Endometrium (tissue), 2 donors: ENCODE measurements around the gene PTPN11.

Source experiments
- FAIRE-seq: peaks from 2 replicates; lab custom pipeline; 2012; peaks lifted over from hg19 to GRCh38; lab: Jason Lieb, UNC
- donor health status: control.
- donor health status: control.

PTPN11 gene

GRCh38 chr12:112543751-112544150 lies 125.0 kb downstream of the PTPN11 start:
- FAIRE-seq: no peak

- no peak for FAIRE-seq
These were observed 127.6 kb downstream of the PTPN11 start for GRCh38 chr12:112546339-112546738.

- FAIRE-seq: no peak
These were observed 128.2 kb downstream of the PTPN11 start for GRCh38 chr12:112546996-112547395.

GRCh38 chr12:112549031-112549430 lies 130.3 kb downstream of the PTPN11 start:
- no peak for FAIRE-seq

GRCh38 chr12:112551681-112552080 lies 132.9 kb downstream of the PTPN11 start:
- FAIRE-seq: no peak

GRCh38 chr12:112555621-112556233 lies 137.0 kb downstream of the PTPN11 start:
- no peak for FAIRE-seq

GRCh38 chr12:112557951-112558630 lies 139.3 kb downstream of the PTPN11 start:
- FAIRE-seq: no peak
